ENCODE measurements around the gene PLP1. TPM values are rescaled to one million over a fixed set of nuclear protein-coding genes. Genes with fewer than 3 reads are reported as not detected.

Gene PLP1
- total and polyA plus RNA-seq, 2 donors (not counting 3 experiments of a cell fraction or from before 2014, with no cell fraction given), result not detected

GRCh38 chrX:103730147-103730795 lies 46.4 kb upstream of the PLP1 start:
- TF ChIP-seq CTCF (IDR thresholded peaks at IDR 0.05; ENCODE audit: extremely low read depth in 1 of 2, insufficient read depth in 1 of 2, low read depth in 1 of 2, low read length in 2 of 2) (no peak), MAX (IDR thresholded peaks at IDR 0.05; ENCODE audit: insufficient read depth, insufficient read length) (no peak), EZH2 (IDR thresholded peaks at IDR 0.05; ENCODE audit: borderline replicate concordance, low read depth, low read length, severe bottlenecking) (no peak), FOS (IDR thresholded peaks at IDR 0.05; ENCODE audit: borderline replicate concordance, insufficient read depth, low read length) (no peak), POLR2AphosphoS5 (IDR thresholded peaks at IDR 0.05; ENCODE audit: insufficient read depth, low read depth, low read length) (no peak), POLR2A (IDR thresholded peaks at IDR 0.05; ENCODE audit: low read depth, low read length) (no peak), GATA2 (IDR thresholded peaks at IDR 0.05; ENCODE audit: insufficient read depth, insufficient read length, low read depth, low read length) (no peak), MYC (IDR thresholded peaks at IDR 0.05; ENCODE audit: low read depth, low read length) (no peak), JUN (IDR thresholded peaks at IDR 0.05; ENCODE audit: borderline replicate concordance, insufficient read depth, insufficient read length, low read depth) (no peak)
- H3K36me3 ChIP-seq (ENCODE audit: control insufficient read depth in 2 of 2, extremely low read depth in 1 of 2, insufficient read depth in 2 of 2, low read length in 2 of 2), result no peaks in the 10 kb centered on the region
- H3K9me1 ChIP-seq (replicated peaks; ENCODE audit: control insufficient read depth, extremely low read depth, insufficient read depth, low read length), result no peaks in the 10 kb centered on the region
- H3K27ac ChIP-seq (ENCODE audit: insufficient read depth, low read depth, low read length), result peak overlapping the region; percentile 74
- no peaks in the 10 kb centered on the region for H4K20me1 ChIP-seq (replicated peaks; ENCODE audit: control insufficient read depth, extremely low read depth, insufficient read depth, low read length)
- H3K27me3 ChIP-seq (ENCODE audit: control insufficient read depth in 2 of 2, insufficient read depth in 2 of 2, low read length in 2 of 2), result no peaks in the 10 kb centered on the region
- no peaks in the 10 kb centered on the region for H3K79me2 ChIP-seq (ENCODE audit: control insufficient read depth, insufficient read depth, low read length)
- DNase-seq (ENCODE audit: low read depth, low spot score) (no peak), FAIRE-seq (peak; percentile 72)
- peak overlapping the region; percentile 34 for H3K9ac ChIP-seq (replicated peaks; ENCODE audit: extremely low read depth, insufficient read depth, low read length)
- H3K4me2 ChIP-seq (ENCODE audit: insufficient read depth, low read length), result no peak overlapping the region
- intact Hi-C loops (cut with micrococcal nuclease), result no loop called here
- POLR2A ChIA-PET, result no interaction called here
- no peak overlapping the region for H3K4me3 ChIP-seq (replicated peaks in 1 of 3; ENCODE audit: insufficient read depth in 1 of 3, low read depth in 1 of 3, low read length in 3 of 3)
- dilution Hi-C loops (cut with MboI; ENCODE audit: extremely low pct_ligation_motif_present, low sequenced_read_pairs), result no loop called here
- CTCF ChIA-PET, result interaction anchor here (1.0 to 4.1 kb wide), 4 partner anchors 11 to 44 kb away, joined by 3 to 28 read pairs (median 4); partner anchors contain the start of gene TMEM31
- no TSS peak for BruUV-seq (replicated peaks)
- H3K4me1 ChIP-seq (ENCODE audit: control insufficient read depth, extremely low read depth, insufficient read depth, low read length), result peaks cover 18% of the 10 kb centered on the region
- no peaks in the 10 kb centered on the region for H3K9me3 ChIP-seq (replicated peaks; ENCODE audit: control insufficient read depth, insufficient read depth, low read length)
- peak overlapping the region; percentile 35 for H2AFZ ChIP-seq (ENCODE audit: low read depth, low read length)

All from endothelial cell of umbilical vein (primary cell).